ENCODE data around the gene SLITRK5.

DNA sequence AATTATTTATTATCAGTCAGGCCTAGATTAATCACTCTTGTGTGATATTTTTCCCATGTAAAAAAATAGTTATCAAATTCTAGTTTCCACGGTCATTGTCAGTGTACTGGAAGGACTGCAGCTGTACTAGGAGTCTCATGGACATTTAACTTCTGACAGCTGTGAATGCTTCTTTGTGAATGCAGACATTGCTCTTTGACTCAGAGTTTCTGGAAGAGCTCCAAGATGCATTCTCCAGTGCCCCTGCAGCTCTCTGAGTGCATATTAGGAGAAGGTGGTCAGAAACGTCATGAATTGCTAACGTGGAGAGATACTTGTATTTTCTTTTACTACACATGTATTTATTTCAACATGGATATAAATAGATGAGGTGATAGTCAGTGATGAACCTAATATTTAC is 9.7 kb upstream of the SLITRK5 start:
- TF ChIP-seq, protein P1, sequence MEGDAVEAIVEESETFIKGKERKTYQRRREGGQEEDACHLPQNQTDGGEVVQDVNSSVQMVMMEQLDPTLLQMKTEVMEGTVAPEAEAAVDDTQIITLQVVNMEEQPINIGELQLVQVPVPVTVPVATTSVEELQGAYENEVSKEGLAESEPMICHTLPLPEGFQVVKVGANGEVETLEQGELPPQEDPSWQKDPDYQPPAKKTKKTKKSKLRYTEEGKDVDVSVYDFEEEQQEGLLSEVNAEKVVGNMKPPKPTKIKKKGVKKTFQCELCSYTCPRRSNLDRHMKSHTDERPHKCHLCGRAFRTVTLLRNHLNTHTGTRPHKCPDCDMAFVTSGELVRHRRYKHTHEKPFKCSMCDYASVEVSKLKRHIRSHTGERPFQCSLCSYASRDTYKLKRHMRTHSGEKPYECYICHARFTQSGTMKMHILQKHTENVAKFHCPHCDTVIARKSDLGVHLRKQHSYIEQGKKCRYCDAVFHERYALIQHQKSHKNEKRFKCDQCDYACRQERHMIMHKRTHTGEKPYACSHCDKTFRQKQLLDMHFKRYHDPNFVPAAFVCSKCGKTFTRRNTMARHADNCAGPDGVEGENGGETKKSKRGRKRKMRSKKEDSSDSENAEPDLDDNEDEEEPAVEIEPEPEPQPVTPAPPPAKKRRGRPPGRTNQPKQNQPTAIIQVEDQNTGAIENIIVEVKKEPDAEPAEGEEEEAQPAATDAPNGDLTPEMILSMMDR (IDR thresholded peaks at IDR 0.05; ENCODE audit: low read length): no peak
- no peak for TF ChIP-seq EZH2 (IDR thresholded peaks at IDR 0.05; ENCODE audit: borderline replicate concordance, low read length)
